GM18505 (cell line): ENCODE results near the gene ASCL5.
A peak's percentile ranks its signal among the peaks of the same experiment; 100 is the strongest.
"Not testable (repeated sequence)": the region's sequence is repeated elsewhere in the genome, so short reads cannot be mapped to it uniquely, and the experiment has no call there.

Source experiments
- ATAC-seq: cut with Tn5 transposase; IDR thresholded peaks from one replicate; pipeline ENCODE4 v1.9.1; 2021; ENCODE audit not compliant: unreplicated experiment
- POLR2A ChIP-seq: IDR thresholded peaks from 4 replicates; pipeline ENCODE4 v1.6.1; 2011; ENCODE audit warnings: borderline replicate concordance; ENCODE audit not compliant: insufficient read depth, insufficient read length; ENCODE audit errors: extremely low read depth

ASCL5 gene

DNA sequence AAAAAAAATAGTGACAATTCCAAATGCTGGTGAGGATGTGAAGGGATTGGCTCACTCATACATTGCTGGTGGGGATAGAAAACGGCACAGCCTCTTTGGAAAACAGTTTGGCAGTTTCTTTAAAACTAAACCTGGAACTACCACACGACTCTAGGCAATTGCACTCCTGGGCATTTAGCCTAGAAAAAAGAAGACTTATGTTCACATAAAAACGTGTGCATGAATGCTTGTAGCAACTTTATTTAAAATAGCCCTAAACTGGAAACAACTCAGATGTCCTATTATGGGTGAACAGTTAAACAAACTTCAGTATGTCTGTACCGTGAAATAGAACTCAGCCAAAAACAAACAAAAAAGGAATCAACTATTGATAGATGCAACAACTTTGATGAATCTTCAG lies 36.7 kb upstream of the ASCL5 start:
- TF ChIP-seq POLR2A = no peak
- ATAC-seq = no peak

DNA sequence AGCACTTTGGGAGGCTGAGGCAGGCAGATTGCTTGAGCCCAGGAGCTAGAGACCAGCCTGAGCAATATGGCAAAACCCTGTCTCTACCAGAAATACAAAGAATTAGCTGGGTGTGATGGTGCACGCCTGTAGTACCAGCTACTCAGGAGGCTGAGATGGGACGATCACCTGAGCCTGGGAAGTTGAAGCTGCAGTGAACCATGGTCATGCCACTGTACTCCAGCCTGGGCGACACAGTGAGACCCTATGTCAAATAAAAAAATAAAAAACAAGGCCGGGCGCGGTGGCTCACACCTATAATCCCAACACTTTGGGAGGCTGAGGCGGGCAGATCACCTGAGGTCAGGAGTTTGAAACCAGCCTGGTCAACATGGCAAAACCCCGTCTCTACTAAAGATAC lies 36.1 kb upstream of the ASCL5 start:
- ATAC-seq = not testable (repeated sequence)

DNA sequence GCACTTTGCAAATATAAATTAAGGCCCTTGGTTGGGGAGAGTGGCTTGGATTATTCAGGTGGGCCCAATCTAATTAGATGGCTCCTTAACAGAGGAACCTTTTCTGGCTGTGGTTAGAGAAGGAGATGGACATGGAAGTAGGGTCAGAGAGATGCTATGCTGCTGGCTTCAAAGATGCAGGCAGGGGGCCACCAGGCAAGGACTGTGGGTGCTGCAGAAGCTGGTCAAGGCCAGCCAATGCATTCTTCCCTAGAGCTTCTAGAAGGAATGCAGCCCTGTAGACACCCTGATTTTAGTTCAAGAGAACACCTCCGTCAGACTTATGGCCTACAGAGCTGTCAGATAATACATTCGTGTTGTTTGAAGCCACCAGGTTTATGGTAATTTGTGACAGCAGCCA lies 31.0 kb upstream of the ASCL5 start:
- TF ChIP-seq POLR2A = no peak
- ATAC-seq = no peak

DNA sequence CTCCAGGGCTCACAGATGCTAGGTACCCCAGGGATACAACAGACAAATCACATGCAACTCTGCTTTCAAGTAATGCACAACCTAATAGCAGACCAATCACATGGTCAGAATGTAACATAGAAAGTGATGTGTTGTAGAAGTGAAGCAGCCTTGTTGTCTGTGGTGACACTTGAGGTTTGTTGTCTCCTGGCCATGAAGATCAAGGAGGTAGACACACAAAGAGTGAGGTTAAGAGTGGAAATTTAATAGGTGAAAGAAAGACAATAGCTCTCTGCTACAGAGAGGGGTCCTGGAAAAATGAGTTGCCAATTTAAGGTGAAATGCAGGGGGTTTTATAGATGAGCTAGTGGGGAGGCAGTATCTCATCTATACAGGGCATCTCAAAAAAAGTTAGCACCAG lies 29.8 kb upstream of the ASCL5 start:
- TF ChIP-seq POLR2A = no peak
- no peak for ATAC-seq

DNA sequence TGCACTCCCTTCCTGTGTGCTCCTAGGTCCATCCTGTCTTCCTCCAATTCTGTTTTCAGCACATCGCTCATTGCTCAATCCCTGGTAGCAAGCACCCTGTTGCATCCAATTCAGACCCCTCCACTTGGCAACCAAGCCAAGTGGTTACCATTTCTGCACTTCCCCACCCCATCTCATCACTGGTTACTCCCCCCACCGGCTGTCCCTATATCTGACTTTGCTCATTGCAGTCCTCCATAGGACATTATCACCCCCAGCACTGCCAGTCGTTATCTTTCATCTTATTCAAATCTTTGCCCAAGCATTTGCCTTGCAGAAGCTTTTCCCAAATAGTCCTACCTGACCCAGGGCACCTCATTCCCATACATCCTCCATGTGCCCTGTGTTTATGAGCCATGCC lies 29.4 kb upstream of the ASCL5 start:
- no peak for TF ChIP-seq POLR2A
- ATAC-seq = no peak

DNA sequence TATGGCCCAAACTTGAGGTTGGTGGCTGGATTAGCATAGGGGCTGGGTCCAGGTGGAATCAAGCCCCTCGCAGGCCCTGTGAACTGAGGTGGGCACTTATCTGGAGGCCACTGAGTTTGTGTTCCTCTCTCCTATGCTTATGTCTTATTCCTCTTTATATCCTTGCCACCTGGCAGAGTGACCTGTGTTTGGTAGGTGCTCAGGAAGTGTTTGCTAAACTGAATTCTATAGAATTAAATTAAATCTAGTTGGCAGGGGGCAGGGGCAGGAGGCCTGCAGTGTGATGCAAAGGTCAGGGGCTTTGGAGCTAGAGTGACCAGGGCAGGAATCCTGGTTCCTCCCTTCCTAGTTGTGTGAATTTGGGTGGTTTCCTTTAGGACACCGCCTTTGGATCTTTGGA lies 28.4 kb upstream of the ASCL5 start:
- TF ChIP-seq POLR2A = no peak
- no peak for ATAC-seq

DNA sequence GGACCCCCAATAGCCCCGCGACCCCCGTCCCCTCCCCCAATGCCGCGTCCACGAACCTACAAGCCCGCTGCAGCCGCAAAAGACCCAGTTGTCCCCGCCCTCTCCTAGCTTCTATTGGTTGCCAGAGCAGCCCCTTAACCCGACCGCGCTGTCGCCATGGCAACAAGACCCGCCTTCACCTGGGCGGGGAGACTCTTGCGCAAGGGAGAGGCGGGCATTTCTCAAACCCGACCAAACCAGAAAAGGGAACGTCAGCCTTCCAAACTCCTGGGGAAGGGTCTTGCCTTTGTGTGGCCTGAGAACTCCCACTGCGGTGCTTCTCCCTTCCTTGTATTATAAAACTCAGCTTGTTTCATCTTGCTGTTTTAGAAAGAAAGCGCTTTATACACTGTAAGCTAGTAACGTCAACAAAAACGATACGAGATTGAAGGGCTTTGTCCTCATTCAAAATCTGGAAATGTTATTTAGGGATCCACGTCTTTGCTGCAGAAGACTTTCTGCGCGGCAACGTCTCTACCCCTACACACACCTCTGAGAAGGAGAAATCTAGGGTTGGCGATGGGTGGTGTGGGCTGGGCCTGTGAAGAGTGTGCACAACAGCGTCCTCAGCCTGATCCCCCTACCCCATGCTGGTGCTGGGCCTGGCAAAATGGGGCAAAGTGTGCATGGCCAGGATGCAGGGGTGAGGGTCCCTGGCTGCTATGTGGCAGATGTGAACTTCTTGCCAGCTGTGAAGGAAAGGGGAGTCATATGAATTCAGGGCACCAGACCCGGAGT lies 27.6 kb upstream of the ASCL5 start, which contains the start of gene TMEM9:
Gene TMEM9 (minus strand): TSS at position 86 of the 777 bp plus-strand sequence. CDS start 551 bp downstream, outside the sequence.
- TF ChIP-seq POLR2A = no peak
- ATAC-seq = peak; percentile 98

DNA sequence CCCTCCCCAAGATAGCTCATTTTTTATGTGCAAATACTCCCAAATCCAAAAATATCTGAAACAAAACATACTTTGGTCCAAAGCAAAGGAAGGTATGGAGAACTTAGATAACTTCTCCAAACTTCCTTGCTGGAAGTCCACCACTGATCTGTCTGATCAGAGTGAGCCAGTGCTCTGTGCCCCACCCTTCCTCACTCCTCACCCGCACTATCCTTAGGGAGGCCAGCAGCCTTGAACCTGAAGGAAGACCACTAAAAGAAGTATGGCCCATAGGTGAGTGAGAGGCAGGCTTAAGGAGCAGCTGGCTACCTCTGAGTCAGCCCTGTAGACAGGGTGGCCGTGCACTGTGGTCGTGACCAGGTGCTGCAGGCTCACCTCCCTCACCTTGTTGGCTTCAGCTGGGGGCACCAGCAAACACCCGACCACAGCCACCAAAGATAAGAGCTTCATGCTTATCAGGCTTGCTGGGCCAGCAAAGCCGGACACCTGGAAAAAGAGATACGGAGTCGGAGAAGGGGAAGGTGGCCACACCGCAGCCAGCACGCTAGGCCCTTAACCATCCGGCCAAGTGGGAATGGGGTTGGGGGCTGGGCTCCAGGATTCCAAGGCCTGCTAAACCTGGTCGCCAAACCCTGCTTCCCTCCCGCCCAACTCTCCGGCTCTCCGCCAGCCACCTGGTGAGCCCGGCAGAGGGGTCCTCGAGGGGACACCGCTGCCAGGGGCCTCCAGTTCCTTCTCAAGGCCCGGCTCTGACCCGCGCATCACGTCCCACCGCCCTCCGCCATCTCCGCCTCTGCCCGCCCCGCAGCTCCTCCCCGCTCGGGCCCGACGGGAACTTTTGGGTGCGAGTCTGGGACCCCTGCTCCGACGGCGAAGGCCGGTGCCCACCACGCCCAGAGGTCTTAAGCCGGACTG lies 26.7 kb upstream of the ASCL5 start:
- ATAC-seq = peak; percentile 64
- no peak for TF ChIP-seq POLR2A

DNA sequence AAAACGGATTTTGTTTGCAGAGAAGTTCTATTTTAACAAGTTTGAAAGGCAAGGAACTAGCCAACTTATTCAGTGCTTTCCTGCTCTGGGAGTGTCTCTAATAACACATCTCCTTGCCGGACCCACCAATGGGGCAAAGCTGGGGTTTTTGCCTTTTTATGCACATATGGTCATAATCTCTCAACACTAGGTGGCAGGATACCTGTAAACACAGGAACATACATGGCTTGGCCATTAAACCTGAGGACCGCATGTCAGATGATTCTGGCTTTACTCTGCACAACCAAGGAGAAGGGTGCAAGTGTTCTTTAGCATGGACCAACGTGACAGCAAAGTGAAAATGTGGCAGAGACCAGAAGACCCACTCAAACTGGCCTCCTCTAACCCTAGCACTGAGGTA lies 22.4 kb upstream of the ASCL5 start:
- no peak for TF ChIP-seq POLR2A

DNA sequence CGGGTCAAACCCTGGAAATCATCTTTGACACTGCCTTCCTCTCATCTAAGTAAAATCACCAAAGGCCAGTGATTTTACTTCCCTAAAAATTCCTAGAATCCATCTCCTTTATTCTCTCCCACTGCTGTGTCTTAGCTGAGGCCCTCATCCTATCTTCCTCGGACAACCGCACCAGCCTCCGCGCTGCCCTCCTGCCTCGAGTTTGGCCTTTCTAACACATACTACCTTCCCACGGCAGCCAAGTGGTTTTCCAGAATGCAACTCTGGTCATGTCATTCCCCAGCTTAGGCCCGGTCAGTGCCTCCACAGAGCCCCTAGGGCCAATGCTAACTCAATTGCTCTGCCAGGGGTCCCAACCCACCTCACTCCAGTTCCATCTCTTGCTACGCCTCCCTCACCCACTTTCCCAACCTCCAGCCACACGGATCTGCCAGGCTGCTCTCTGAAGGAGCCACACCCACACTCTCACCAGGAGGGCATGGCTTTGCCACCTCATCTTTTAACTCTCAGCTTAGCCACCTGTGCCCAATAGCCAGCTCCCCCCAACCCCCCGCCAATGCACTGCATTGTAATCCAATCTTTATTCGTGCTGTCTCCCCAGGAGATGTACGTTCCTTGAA lies 20.5 kb upstream of the ASCL5 start:
- no peak for TF ChIP-seq POLR2A
- ATAC-seq = no peak

More for the DNA sequence above, 22.4 kb upstream of the ASCL5 start:
- ATAC-seq = no peak

DNA sequence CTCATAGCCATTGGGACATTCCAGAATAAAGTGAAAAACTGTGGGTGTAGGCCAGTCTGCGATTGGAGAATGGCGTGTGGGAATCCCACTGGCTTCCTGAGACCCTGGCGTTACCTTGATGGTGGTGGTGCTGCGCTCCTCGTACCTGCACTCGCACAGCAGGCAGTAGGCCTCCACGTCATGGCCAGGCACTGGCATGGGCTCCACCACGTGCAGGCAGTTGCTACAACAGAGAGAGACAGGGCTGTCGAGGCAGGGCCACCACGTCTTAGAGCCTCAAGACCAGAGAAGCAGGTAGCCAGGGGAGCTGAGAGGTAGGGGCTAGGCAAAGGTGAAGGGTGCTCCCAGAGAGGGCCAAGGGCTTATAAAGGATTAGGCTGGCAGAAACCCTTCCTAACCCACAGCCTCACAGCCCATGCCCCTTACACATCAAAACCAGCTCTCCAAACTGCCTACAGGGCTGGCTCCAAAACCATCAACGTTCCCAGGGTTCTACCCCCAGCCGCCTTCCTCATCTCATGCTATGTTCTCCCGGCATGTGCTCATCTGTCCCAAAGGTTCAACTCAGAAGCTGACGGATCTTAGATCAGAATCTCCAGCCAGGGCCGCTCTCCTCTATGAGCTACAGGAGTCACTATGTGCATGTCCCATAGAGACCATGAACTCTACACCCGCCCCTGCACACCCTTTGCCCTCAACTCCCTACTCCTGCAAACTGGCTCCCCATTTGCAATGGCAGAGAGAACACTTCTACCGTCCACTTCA lies 19.8 kb upstream of the ASCL5 start:
- no peak for TF ChIP-seq POLR2A
- ATAC-seq = no peak

DNA sequence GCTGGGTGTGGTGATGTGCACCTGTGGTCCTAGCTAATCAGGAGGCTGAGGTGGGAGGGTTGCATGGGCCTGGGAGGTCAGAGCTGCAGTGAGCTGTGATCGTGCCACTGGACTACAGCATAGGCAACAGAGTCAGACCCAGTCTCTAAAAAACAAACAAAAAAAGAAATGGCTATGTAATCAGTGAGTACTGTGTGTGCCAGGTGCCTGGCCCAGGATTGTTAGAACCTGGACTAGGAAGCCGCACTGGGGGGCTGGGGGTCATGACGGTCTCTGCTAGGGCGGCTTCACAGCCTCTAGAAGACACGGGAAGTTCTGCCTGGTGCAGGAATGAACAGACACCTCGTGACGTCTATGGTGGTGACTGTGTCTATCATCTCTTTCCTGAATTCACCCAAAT lies 18.8 kb upstream of the ASCL5 start:
- ATAC-seq = no peak
- no peak for TF ChIP-seq POLR2A

DNA sequence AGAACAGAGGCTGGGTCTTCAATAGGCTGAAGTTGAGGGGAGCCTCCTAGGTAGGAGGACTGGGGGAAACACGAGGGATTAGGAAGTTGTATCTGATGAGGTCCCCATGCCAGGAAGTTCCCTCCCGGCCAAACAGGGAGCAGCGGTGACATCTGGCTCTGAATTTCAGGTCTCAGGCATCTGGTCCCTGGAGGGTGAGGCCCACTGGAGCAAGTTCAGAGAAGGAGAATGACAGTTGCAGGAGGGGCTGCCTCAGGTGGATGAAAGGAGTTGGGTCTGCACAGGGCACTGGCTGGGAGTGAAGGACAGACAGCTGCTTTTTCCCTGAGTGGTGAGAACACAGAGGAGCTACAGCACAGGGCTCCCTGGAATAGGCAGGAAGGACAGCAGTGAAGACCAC lies 18.1 kb upstream of the ASCL5 start:
- no peak for ATAC-seq
- no peak for TF ChIP-seq POLR2A

DNA sequence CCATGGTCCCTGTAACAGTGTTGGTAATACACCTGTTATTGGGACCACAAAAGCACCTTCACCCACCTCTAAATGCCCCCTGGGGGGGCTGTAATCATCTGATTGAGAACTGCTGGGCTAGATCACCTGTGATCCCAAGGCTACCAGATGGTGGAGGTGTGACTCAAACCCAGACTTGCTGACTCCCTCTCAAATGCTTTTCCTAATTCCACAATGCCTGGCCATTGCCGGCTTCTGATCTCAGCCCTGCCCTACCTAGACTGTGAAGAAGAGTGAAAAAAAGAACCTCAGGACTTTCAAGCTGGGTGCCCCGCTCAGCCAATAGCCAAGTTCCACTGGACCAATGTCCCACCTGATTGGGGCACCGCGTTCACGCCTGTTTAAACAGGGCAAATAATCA lies 17.7 kb upstream of the ASCL5 start:
- no peak for TF ChIP-seq POLR2A
- ATAC-seq = no peak
